Astrocyte (in vitro differentiated cells and primary cell): ENCODE results near the gene AUTS2. TPM values are rescaled to one million over a fixed set of nuclear protein-coding genes. Genes with fewer than 3 reads are reported as not detected.

Experiments
- DNase-seq: peaks from one replicate; pipeline ENCODE4 v3.0.0-alpha.2; 2010; ENCODE audit warnings: low read depth
- FAIRE-seq: peaks from 2 replicates; lab custom pipeline; 2011; peaks lifted over from hg19 to GRCh38; lab: Jason Lieb, UNC
- H2AFZ ChIP-seq: 2 replicates; pipeline ENCODE4 v1.6.0; 2012; ENCODE audit warnings: low read depth, low read length, inconsistent platforms
- H3K27ac ChIP-seq: 2 replicates; pipeline ENCODE4 v1.5.1; 2011; ENCODE audit warnings: low read depth, low read length, inconsistent platforms
- H3K27me3 ChIP-seq: 2 replicates; pipeline ENCODE4 v1.6.0; 2011; ENCODE audit warnings: low read length, inconsistent platforms; ENCODE audit not compliant: insufficient read depth
- H3K36me3 ChIP-seq: 2 replicates; pipeline ENCODE4 v1.5.1; 2011; ENCODE audit warnings: low read length, inconsistent platforms; ENCODE audit not compliant: insufficient read depth
- H3K4me1 ChIP-seq: 2 replicates; pipeline ENCODE4 v1.5.1; 2011; ENCODE audit warnings: low read length, inconsistent platforms; ENCODE audit not compliant: insufficient read depth
- H3K4me2 ChIP-seq: 2 replicates; pipeline ENCODE4 v1.6.0; 2012; ENCODE audit warnings: low read length, inconsistent platforms
- H3K4me3 ChIP-seq: 2 replicates; pipeline ENCODE4 v1.5.1; 2011; ENCODE audit warnings: low read depth, mild to moderate bottlenecking, low read length, inconsistent platforms; ENCODE audit not compliant: insufficient read depth
- H3K79me2 ChIP-seq: 2 replicates; pipeline ENCODE4 v1.6.0; 2012; ENCODE audit warnings: mild to moderate bottlenecking, low read length, inconsistent platforms; ENCODE audit not compliant: insufficient read depth
- H3K9ac ChIP-seq: 2 replicates; pipeline ENCODE4 v1.6.0; 2012; ENCODE audit warnings: mild to moderate bottlenecking, low read length, inconsistent platforms
- H3K9me3 ChIP-seq: 2 replicates; pipeline ENCODE4 v1.5.1; 2012; ENCODE audit warnings: low read depth, mild to moderate bottlenecking, low read length, inconsistent platforms; ENCODE audit not compliant: insufficient read depth
- H4K20me1 ChIP-seq: 2 replicates; pipeline ENCODE4 v1.6.0; 2012; ENCODE audit warnings: low read length, inconsistent platforms; ENCODE audit not compliant: insufficient read depth
- H3K27ac Mint-ChIP-seq: one replicate; pipeline ENCODE4 v1.8.0; 2021; ENCODE audit warnings: mild to moderate bottlenecking, mixed read lengths; ENCODE audit not compliant: unreplicated experiment
- H3K27me3 Mint-ChIP-seq: one replicate; pipeline ENCODE4 v1.8.0; 2021; ENCODE audit warnings: low read depth, mixed read lengths; ENCODE audit not compliant: unreplicated experiment
- H3K36me3 Mint-ChIP-seq: one replicate; pipeline ENCODE4 v1.8.0; 2021; ENCODE audit warnings: low read depth, mixed read lengths; ENCODE audit not compliant: unreplicated experiment
- H3K4me1 Mint-ChIP-seq: one replicate; pipeline ENCODE4 v1.8.0; 2021; ENCODE audit warnings: low read depth, mixed read lengths; ENCODE audit not compliant: unreplicated experiment
- H3K4me3 Mint-ChIP-seq: one replicate; pipeline ENCODE4 v1.8.0; 2021; ENCODE audit warnings: mild to moderate bottlenecking, moderate library complexity, mixed read lengths; ENCODE audit not compliant: unreplicated experiment
- H3K9me3 Mint-ChIP-seq: one replicate; pipeline ENCODE4 v1.8.0; 2021; ENCODE audit warnings: mild to moderate bottlenecking, mixed read lengths; ENCODE audit not compliant: unreplicated experiment
- EZH2 ChIP-seq: IDR thresholded peaks from 2 replicates; pipeline ENCODE4 v1.6.1; 2012; ENCODE audit warnings: mild to moderate bottlenecking, low read length, inconsistent platforms; ENCODE audit not compliant: insufficient read depth
- total RNA-seq: library from RNA; stranded (reverse); gene quantifications from 2 replicates; pipeline ENCODE4 v1.2.1, GENCODE V29; 2021
- TF ChIP-seq, protein P1 (sequence below): IDR thresholded peaks from 2 replicates; pipeline ENCODE4 v1.5.1; 2011; ENCODE audit warnings: low read depth, mild to moderate bottlenecking, inconsistent platforms, low read length, moderate library complexity; ENCODE audit not compliant: insufficient read depth

Gene AUTS2
- total RNA-seq, 1 donor from 2014 or later, result 73.2 TPM

DNA sequence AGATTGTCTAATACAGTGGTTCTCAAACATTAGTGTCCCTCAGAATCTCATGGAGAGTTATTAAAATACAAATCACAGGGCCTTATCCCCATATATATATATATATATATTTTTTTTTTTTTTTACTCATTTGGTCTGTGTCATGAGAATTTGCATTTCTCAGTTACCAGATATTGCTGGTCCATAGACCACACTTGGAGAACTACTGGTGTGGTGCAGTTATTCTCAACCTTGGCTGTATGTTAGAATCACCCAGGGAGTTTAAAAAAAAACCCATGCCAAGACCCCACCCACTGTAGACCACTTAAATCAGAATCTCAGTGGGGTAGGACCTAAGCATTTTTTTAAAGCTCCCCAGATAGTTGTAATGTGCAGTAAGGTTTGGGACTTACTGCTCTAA lies 179.9 kb downstream of the AUTS2 start:
- Mint-ChIP-seq H3K36me3 (no peaks in the 10 kb centered on the region), H3K4me3 (no peak overlapping the region), H3K9me3 (peaks cover 4% of the 10 kb centered on the region), H3K27ac (no peak overlapping the region), H3K27me3 (no peaks in the 10 kb centered on the region), H3K4me1 (peaks cover 27% of the 10 kb centered on the region)
- Histone ChIP-seq H3K36me3 (no peaks in the 10 kb centered on the region), H3K27me3 (no peaks in the 10 kb centered on the region), H3K4me3 (no peak overlapping the region), H3K4me2 (no peak overlapping the region), H4K20me1 (peaks cover 45% of the 10 kb centered on the region), H3K4me1 (peaks cover 11% of the 10 kb centered on the region), H2AFZ (no peak overlapping the region), H3K79me2 (no peaks in the 10 kb centered on the region), H3K9me3 (no peaks in the 10 kb centered on the region), H3K9ac (no peak overlapping the region), H3K27ac (no peak overlapping the region)
- no peak for DNase-seq
- no peak for TF ChIP-seq EZH2
- TF ChIP-seq, protein P1, sequence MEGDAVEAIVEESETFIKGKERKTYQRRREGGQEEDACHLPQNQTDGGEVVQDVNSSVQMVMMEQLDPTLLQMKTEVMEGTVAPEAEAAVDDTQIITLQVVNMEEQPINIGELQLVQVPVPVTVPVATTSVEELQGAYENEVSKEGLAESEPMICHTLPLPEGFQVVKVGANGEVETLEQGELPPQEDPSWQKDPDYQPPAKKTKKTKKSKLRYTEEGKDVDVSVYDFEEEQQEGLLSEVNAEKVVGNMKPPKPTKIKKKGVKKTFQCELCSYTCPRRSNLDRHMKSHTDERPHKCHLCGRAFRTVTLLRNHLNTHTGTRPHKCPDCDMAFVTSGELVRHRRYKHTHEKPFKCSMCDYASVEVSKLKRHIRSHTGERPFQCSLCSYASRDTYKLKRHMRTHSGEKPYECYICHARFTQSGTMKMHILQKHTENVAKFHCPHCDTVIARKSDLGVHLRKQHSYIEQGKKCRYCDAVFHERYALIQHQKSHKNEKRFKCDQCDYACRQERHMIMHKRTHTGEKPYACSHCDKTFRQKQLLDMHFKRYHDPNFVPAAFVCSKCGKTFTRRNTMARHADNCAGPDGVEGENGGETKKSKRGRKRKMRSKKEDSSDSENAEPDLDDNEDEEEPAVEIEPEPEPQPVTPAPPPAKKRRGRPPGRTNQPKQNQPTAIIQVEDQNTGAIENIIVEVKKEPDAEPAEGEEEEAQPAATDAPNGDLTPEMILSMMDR, result no peak
- FAIRE-seq, result no peak

DNA sequence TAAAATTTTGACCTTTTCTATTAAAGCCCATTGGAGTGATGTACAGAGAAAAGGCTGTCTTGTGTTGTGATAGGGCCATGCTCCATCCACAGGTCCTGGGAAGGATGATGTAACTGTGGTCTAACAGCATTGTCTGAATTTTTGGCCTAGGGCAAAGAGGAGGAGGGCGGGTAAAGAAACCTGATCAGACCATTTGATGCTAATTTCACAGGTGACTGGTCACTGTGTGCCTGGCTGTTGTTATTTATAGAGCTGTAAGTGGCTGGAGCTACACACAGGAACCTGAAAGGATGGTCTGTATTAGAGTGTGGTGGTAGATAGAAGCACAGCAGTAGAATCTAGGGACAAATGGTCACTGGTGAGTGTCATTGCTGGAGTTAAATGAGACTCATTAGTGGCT lies 182.1 kb downstream of the AUTS2 start:
- no peak overlapping the region for H3K4me2 ChIP-seq
- H3K27ac ChIP-seq, result no peak overlapping the region
- no peaks in the 10 kb centered on the region for H3K27me3 Mint-ChIP-seq
- DNase-seq (peak; percentile 58), FAIRE-seq (peak; percentile 58)
- H3K36me3 Mint-ChIP-seq, result no peaks in the 10 kb centered on the region
- H3K4me1 Mint-ChIP-seq, result peaks cover 26% of the 10 kb centered on the region
- H3K79me2 ChIP-seq, result peaks cover 3% of the 10 kb centered on the region
- no peak overlapping the region for H3K9ac ChIP-seq
- H3K9me3 Mint-ChIP-seq, result peaks cover 4% of the 10 kb centered on the region
- H3K4me1 ChIP-seq, result peaks cover 11% of the 10 kb centered on the region
- no peaks in the 10 kb centered on the region for H3K36me3 ChIP-seq
- peaks cover 58% of the 10 kb centered on the region for H4K20me1 ChIP-seq
- H3K9me3 ChIP-seq, result no peaks in the 10 kb centered on the region
- no peak overlapping the region for H2AFZ ChIP-seq
- H3K4me3 ChIP-seq, result no peak overlapping the region
- H3K4me3 Mint-ChIP-seq, result no peak overlapping the region
- no peak overlapping the region for H3K27ac Mint-ChIP-seq
- TF ChIP-seq, protein P1, result no peak
- TF ChIP-seq EZH2, result no peak
- no peaks in the 10 kb centered on the region for H3K27me3 ChIP-seq

GRCh38 chr7:69781412-69781846 lies 183.2 kb downstream of the AUTS2 start:
- H3K4me1 ChIP-seq, result peaks cover 11% of the 10 kb centered on the region
- peaks cover 62% of the 10 kb centered on the region for H4K20me1 ChIP-seq
- no peaks in the 10 kb centered on the region for H3K27me3 Mint-ChIP-seq
- FAIRE-seq (peak; percentile 45), DNase-seq (peak; percentile 70)
- H3K4me3 Mint-ChIP-seq, result no peak overlapping the region
- H3K79me2 ChIP-seq, result peaks cover 5% of the 10 kb centered on the region
- peak overlapping the region; percentile 5 for H3K4me2 ChIP-seq
- no peaks in the 10 kb centered on the region for H3K9me3 ChIP-seq
- no peak overlapping the region for H2AFZ ChIP-seq
- no peaks in the 10 kb centered on the region for H3K9me3 Mint-ChIP-seq
- no peak overlapping the region for H3K4me3 ChIP-seq
- H3K27ac Mint-ChIP-seq, result peak overlapping the region; percentile 28
- peaks cover 21% of the 10 kb centered on the region for H3K4me1 Mint-ChIP-seq
- H3K27me3 ChIP-seq, result no peaks in the 10 kb centered on the region
- H3K9ac ChIP-seq, result no peak overlapping the region
- TF ChIP-seq, protein P1, result no peak
- TF ChIP-seq EZH2, result no peak
- H3K36me3 Mint-ChIP-seq, result no peaks in the 10 kb centered on the region
- no peaks in the 10 kb centered on the region for H3K36me3 ChIP-seq
- no peak overlapping the region for H3K27ac ChIP-seq
